Amygdala (tissue), 56 donors: Measurements from ENCODE around the gene CCDC177.
A peak's percentile ranks its signal among the peaks of the same experiment; 100 is the strongest.

Experiments used
- DNase-seq, 56 donors: peaks; one replicate each; lab custom pipeline; 2025; lab: John Stamatoyannopoulos, UW

The CCDC177 gene

GRCh38 chr14:69574263-69574953, at the start of gene CCDC177:
TSS of gene CCDC177 (minus strand) at chr14:69574871. CDS start at chr14:69573622, 1,249 bp downstream.
- DNase-seq, result peak in 30 of 56 donors; percentile 10 to 67 (median 27)

DNA sequence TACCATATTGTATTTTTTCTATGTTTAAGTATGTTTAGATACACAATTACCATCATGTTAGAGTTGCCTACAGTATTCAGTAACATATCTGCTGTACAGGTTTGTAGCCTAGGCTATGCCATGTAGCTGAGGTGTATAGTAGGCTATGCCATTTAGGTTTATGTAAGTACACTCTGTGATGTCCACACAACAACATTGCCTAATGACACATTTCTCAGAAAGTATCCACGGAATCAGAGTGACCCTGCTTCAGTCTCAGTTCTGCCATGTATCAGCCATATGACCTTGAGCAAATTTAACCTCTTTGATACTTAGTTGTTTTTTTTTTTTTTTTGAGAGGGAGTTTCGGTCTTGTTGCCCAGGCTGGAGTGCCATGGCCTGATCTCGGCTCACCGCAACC, 49.5 kb upstream of the CCDC177 start:
- no peak for DNase-seq

DNA sequence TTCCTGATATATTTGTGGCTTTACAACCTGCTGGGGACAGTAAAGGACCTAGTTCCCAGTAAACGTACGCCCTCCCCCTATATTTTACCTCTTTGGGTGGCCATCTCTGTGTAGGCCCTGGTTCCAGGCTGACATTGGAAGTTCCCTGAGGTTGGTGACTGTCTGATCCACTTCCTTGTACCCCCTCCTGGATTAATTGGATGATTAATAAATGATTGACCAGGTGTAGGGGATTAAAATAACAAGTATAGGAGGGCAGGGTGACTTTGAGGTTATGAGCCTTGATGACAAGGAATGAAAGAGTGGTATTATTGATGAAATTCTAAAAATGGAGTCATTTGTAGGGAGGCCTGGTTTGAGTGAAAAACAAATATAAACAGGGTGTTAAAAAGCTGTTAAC, 46.3 kb upstream of the CCDC177 start:
- DNase-seq, result no peak

DNA sequence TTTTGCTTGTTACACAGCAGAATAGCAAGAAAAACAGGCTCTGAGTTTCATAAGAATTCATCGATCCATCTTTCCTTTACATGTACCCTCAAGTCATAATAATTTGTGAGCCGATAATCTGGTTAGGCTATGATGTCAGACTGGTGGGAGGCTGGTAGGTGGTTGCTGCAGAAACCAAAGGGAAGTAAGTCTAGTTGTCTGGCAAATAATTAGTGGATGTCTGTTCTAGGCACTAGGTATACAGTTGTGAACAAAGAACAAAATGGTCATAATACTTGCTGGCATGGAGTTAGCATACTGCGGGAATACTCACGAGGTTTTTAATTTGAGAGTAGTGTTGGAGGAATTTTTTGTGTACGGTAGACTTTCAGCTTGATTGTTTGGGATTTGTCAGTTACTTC, 45.5 kb upstream of the CCDC177 start:
- no peak for DNase-seq

DNA sequence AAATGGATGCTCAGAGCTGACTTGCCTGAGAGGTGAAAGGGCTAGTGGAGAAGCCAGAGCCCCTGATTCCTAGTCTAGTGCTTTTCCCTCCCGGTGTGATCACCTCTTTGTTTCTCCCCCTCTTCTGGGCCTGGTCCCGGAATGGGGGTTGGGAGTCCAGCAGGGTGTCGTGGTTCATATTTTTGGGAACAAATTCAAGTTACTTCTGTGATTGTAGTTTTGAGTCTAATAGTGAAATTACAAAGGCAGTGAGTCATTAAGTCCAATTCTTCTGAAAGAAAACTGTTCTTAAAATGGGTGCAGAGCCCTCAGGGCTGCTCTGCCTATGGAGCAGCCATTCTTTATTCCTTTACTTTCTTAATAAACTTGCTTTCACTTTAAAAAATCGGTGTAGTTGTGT, 44.3 kb upstream of the CCDC177 start:
- DNase-seq, result no peak

DNA sequence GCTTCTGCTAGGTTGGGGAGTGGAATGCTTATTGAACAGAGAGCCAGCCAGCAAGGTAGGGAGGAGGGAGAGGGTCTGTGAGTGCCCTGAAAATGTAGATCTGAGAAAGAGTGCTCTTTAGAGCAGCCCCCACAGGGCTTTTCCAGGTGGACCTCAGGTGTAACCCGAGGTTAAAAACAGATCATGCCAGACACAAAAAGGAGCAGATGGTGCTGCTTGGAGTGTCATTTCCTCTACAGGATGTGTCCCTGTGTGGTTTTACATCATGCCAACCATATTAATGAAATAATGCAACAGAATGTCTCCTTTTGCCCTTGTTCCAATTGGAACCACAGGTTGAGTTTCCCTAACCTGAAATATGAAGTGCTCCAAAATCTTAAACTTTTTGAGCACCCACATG, 43.1 kb upstream of the CCDC177 start:
- no peak for DNase-seq

DNA sequence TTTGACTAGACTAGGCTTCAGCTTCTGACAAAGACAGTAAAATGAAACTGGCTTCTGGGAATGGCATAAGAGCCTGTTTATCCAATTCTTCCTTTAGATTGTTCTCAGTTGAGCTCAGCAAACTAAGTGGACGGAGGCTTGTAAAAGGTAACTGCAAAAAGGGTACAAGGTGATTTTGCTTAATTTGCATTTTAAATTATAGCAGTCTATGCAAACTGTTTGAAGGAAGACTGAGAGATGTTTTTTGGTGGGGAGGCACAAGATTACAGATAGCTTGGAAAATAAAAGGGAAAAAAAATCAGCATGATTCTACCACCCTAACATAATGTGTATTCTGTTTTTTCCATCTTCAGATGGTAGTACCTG, 41.7 kb upstream of the CCDC177 start:
- DNase-seq, result no peak

- peak in 19 of 56 donors; percentile 5 to 70 (median 23) for DNase-seq
Measured at GRCh38 chr14:69615496-69616407, 41.1 kb upstream of the CCDC177 start.

- no peak for DNase-seq
Measured at GRCh38 chr14:69615121-69615495, 40.4 kb upstream of the CCDC177 start.

GRCh38 chr14:69614592-69614991, 39.9 kb upstream of the CCDC177 start:
- peak in 16 of 56 donors; percentile 3 to 69 (median 16) for DNase-seq

GRCh38 chr14:69613312-69614073, 38.8 kb upstream of the CCDC177 start:
- no peak for DNase-seq

GRCh38 chr14:69612783-69613130, 38.1 kb upstream of the CCDC177 start:
- DNase-seq, result no peak

GRCh38 chr14:69612014-69612782, 37.5 kb upstream of the CCDC177 start:
- DNase-seq, result peak in 19 of 56 donors; percentile 10 to 55 (median 28)

DNA sequence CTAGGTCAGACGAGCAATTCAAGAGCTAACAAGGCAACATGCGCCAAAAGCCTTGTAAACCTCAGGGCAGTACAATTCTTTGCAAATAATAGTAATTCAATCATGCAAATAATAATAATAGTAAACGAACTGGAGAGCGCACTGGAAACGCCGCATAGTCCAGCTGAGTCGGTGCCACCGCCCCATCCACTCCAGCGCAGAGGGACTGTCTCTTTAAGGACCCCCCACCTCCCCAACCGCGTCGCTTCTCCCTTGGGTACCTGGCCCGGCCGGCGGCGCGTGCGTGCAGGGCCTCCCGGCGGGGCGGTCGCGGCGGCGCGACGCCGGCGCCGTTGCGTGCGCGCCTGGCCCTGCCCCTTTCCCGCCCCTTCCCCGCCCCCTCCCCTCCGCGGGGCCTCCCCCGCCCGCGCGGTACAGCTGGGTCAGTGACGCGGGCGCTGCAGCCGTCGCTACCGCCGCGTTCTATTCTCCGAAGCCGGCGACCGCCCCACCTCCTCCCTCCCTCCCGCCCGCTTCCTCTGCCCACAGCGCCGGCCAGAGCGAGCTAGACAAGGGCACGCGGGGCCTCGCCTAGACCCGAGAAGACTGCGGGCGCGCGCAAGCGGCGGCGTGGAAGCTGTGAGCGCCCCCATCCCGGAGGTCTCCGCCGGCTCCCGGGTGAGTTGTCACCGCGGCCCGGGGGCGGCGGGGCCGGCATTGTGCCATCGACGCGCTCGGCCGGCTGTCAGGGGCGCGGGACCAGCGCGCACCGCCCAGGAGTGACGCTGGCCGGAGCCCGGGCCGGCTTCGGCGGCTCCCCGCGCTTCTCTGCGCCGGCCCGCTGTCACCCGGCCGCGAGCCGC, 36.7 kb upstream of the CCDC177 start, which contains the start of gene SUSD6:
TSS of gene SUSD6 (plus strand) at position 425 of the 842 bp plus-strand sequence. CDS start 46,997 bp downstream, outside the sequence.
- DNase-seq, result peak; percentile 43 to 96 (median 90)

DNA sequence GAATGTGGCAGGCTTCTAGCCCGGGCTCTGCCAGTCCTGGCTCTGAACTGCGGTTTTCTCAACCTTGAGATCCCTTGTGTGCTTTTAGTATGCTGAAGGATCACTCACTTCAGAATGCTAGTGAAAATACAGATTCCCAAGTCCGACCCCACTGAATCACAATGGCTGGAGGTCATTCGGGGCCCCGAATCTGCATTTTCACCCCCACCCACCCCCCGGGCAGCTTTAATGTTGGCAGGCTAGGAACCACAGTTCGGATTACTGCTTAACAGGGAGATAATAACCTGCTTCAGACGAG, 36.2 kb upstream of the CCDC177 start:
- peak in 4 of 56 donors; percentile 34 to 59 (median 40) for DNase-seq

DNA sequence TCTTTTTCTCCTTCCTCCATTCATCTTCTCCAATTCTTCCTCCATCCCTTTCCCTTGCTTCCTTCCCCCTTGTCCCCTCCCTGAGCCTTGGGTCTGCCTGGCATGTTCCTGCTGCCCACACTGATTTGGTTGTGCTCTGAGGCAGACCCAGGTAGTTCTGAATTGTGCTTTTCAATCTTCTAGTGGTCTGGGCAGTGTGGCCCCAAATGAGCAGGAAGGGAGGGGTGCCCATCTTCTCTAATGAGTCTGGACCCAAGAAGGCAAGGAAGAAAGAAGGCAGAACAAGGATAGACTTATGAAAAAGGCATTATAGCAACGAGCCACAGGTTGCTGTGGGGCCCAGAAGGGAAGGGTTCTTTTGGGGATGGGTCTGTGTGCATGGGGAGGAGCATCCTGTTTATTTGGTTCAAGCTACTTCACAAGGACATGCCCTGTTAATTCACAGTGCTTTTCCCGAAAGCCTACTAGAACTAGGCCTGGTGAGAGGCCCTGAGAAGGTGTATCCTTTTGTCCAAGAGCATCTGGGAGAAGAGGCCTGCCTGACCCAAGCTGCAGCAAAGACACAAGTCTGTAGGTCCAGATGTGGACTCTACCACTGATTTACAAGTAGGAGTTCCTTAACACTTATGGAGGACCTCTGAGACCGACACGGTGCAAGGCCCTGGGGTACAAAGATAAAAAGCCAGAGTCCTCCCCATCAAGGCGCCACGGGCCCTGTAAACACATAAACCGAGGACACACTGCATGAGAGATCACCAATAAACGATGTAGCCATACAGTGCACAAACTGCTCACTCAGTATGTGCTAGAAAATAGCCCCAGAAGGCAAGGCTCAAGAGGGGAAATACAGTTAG, 35.6 kb upstream of the CCDC177 start:
- DNase-seq, result peak in 4 of 56 donors; percentile 32 to 36 (median 34)

GRCh38 chr14:69606258-69607184, 31.9 kb upstream of the CCDC177 start:
- DNase-seq, result no peak
